Measurements from ENCODE around the gene PFKL.
A peak's percentile ranks its signal among the peaks of the same experiment; 100 is the strongest.

PFKL gene

GRCh38 chr21:44296103-44296519, 3.7 kb upstream of the PFKL start:
- DNase-seq (ENCODE audit: low read depth), result no peak
- no peak overlapping the region for H3K4me3 ChIP-seq (ENCODE audit: low read length)
- no peak for TF ChIP-seq CTCF (conservative IDR thresholded peaks at IDR 0.05; ENCODE audit: low read length)

- TF ChIP-seq CTCF (conservative IDR thresholded peaks at IDR 0.05; ENCODE audit: low read length), result no peak
- H3K4me3 ChIP-seq (ENCODE audit: low read length), result no peak overlapping the region
- no peak for DNase-seq (ENCODE audit: low read depth)
These were observed 2.9 kb upstream of the PFKL start for GRCh38 chr21:44296916-44297315.

GRCh38 chr21:44297525-44298290, 2.1 kb upstream of the PFKL start:
- peak; percentile 88 for TF ChIP-seq CTCF (conservative IDR thresholded peaks at IDR 0.05; ENCODE audit: low read length)
- no peak overlapping the region for H3K4me3 ChIP-seq (ENCODE audit: low read length)
- DNase-seq (ENCODE audit: low read depth), result peak; percentile 76

- no peak overlapping the region for H3K4me3 ChIP-seq (ENCODE audit: low read length)
- DNase-seq (ENCODE audit: low read depth), result peak; percentile 28
- peak; percentile 37 for TF ChIP-seq CTCF (conservative IDR thresholded peaks at IDR 0.05; ENCODE audit: low read length)
These were observed 1.6 kb upstream of the PFKL start for GRCh38 chr21:44298301-44298700.

GRCh38 chr21:44299085-44299457, 782 bp upstream of the PFKL start:
- TF ChIP-seq CTCF (conservative IDR thresholded peaks at IDR 0.05; ENCODE audit: low read length), result no peak
- peak overlapping the region; percentile 64 for H3K4me3 ChIP-seq (ENCODE audit: low read length)
- DNase-seq (ENCODE audit: low read depth), result peak; percentile 14

GRCh38 chr21:44300262-44300959, 558 bp downstream of the PFKL start:
- no peak for TF ChIP-seq CTCF (conservative IDR thresholded peaks at IDR 0.05; ENCODE audit: low read length)
- peak; percentile 45 for DNase-seq (ENCODE audit: low read depth)
- peak overlapping the region; percentile 79 for H3K4me3 ChIP-seq (ENCODE audit: low read length)

- DNase-seq (ENCODE audit: low read depth), result no peak
- no peak for TF ChIP-seq CTCF (conservative IDR thresholded peaks at IDR 0.05; ENCODE audit: low read length)
- H3K4me3 ChIP-seq (ENCODE audit: low read length), result peak overlapping the region; percentile 79
These were observed 1.3 kb downstream of the PFKL start for GRCh38 chr21:44301141-44301540.

All from AG10803 (cell line).